HG03457 (cell line): ENCODE results near the gene CHRM1.
"Not testable (repeated sequence)": the region's sequence is repeated elsewhere in the genome, so short reads cannot be mapped to it uniquely, and the experiment has no call there.

Experiments used
- ATAC-seq: cut with Tn5 transposase; IDR thresholded peaks from one replicate; pipeline ENCODE4 v1.9.1; 2021; ENCODE audit warnings: moderate number of reproducible peaks; ENCODE audit not compliant: unreplicated experiment

The CHRM1 gene

GRCh38 chr11:62921201-62921572 lies at the start of gene CHRM1:
CHRM1 (minus strand) TSS chr11:62921363; CDS start chr11:62911100, 10,263 bp downstream.
- ATAC-seq = no peak

GRCh38 chr11:62965574-62965973 lies 44.4 kb upstream of the CHRM1 start:
- no peak for ATAC-seq

- no peak for ATAC-seq
Measured at GRCh38 chr11:62962391-62962790, 41.2 kb upstream of the CHRM1 start.

- no peak for ATAC-seq
Measured at GRCh38 chr11:62961017-62961570, 39.9 kb upstream of the CHRM1 start.

- no peak for ATAC-seq
Measured at GRCh38 chr11:62959422-62959980, 38.3 kb upstream of the CHRM1 start.

GRCh38 chr11:62958547-62959421 lies 37.6 kb upstream of the CHRM1 start:
- ATAC-seq = no peak

GRCh38 chr11:62957147-62957546 lies 36.0 kb upstream of the CHRM1 start:
- ATAC-seq = no peak

GRCh38 chr11:62954478-62954877 lies 33.3 kb upstream of the CHRM1 start:
- ATAC-seq = no peak

- ATAC-seq = no peak
Measured at GRCh38 chr11:62953811-62954210, 32.6 kb upstream of the CHRM1 start.

GRCh38 chr11:62948765-62949320 lies 27.7 kb upstream of the CHRM1 start:
- no peak for ATAC-seq

GRCh38 chr11:62945538-62945937 lies 24.4 kb upstream of the CHRM1 start:
- not testable (repeated sequence) for ATAC-seq

GRCh38 chr11:62937528-62937927 lies 16.4 kb upstream of the CHRM1 start:
- ATAC-seq = not testable (repeated sequence)

GRCh38 chr11:62934496-62934785 lies 13.3 kb upstream of the CHRM1 start:
- no peak for ATAC-seq

GRCh38 chr11:62933750-62934495 lies 12.8 kb upstream of the CHRM1 start:
- no peak for ATAC-seq

GRCh38 chr11:62933285-62933684 lies 12.1 kb upstream of the CHRM1 start:
- no peak for ATAC-seq

GRCh38 chr11:62931499-62932278 lies 10.5 kb upstream of the CHRM1 start:
- no peak for ATAC-seq

GRCh38 chr11:62930666-62931065 lies 9.5 kb upstream of the CHRM1 start:
- ATAC-seq = no peak

GRCh38 chr11:62930157-62930556 lies 9.0 kb upstream of the CHRM1 start:
- no peak for ATAC-seq

GRCh38 chr11:62928011-62928410 lies 6.8 kb upstream of the CHRM1 start:
- ATAC-seq = no peak

- ATAC-seq = no peak
Measured at GRCh38 chr11:62926680-62927455, 5.7 kb upstream of the CHRM1 start.
